Vagina (tissue), 2 donors: ENCODE results near the gene ANKRD53. TPM values are rescaled to one million over a fixed set of nuclear protein-coding genes. Genes with fewer than 3 reads are reported as not detected.

ENCODE experiments used
- DNase-seq, 2 donors: peaks; one replicate each; pipeline ENCODE4 v3.0.0-alpha.2; 2017; ENCODE audit errors: extremely low spot score in 2 of 2
- H3K27ac ChIP-seq: fragments of 200-600 bp; sonication (generic); one replicate; pipeline ENCODE4 v1.5.1; 2019
- H3K27me3 ChIP-seq: fragments of 200-600 bp; sonication (generic); one replicate; pipeline ENCODE4 v1.5.1; 2019
- H3K36me3 ChIP-seq, 2 donors: fragments of 200-600 bp; sonication (generic); one replicate each; pipeline ENCODE4 v1.5.1; 2017 to 2019
- H3K4me1 ChIP-seq: fragments of 200-600 bp; sonication (generic); one replicate; pipeline ENCODE4 v1.5.1; 2019
- H3K4me3 ChIP-seq, 2 donors: fragments of 200-600 bp; sonication (generic); 1 replicate in 1 of 2; 2 replicates in 1 of 2; pipeline ENCODE4 v1.5.1; 2016 to 2019
- H3K9me3 ChIP-seq: fragments of 200-600 bp; sonication (generic); one replicate; pipeline ENCODE4 v1.5.1; 2019
- CTCF ChIP-seq, 3 experiments: fragments of 450-650 bp in 2 of 3; fragments of 200-600 bp in 1 of 3; sonication (generic) in 1 of 3; IDR thresholded peaks; one replicate each; pipeline ENCODE4 v1.5.1; 2017 to 2019; ENCODE audit warnings: antibody characterized with exemption in 3 of 3, mild to moderate bottlenecking in 2 of 3, moderate library complexity in 2 of 3
- POLR2A ChIP-seq, 2 donors: fragments of 450-650 bp; IDR thresholded peaks; one replicate each; pipeline ENCODE4 v1.6.1; 2017; ENCODE audit warnings: antibody characterized with exemption in 2 of 2, mild to moderate bottlenecking in 2 of 2, moderate library complexity in 2 of 2
- POLR2AphosphoS5 ChIP-seq, 2 donors: sonication (generic); formaldehyde crosslinking; IDR thresholded peaks; one replicate each; pipeline ENCODE4 v1.9.0; 2017; ENCODE audit warnings: antibody characterized with exemption in 2 of 2, mild to moderate bottlenecking in 2 of 2, low read depth in 1 of 2; ENCODE audit not compliant: insufficient read depth in 1 of 2
- intact Hi-C: fragments of 100-400 bp; cut with DNase I; formaldehyde crosslinking; loops from one replicate; pipeline ENCODE4 v1.15.1; 2023
- total RNA-seq: library from RNA; depleted of rRNA; stranded (reverse); fragments of >200 nt; gene quantifications from one replicate; pipeline ENCODE4 v1.2.3, GENCODE V29; 2016

Gene ANKRD53
- total RNA-seq, 1 donor from 2014 or later = 4.9 TPM

GRCh38 chr2:70990216-70990615, 11.8 kb downstream of the ANKRD53 start:
- intact Hi-C loops = no loop called here
- TF ChIP-seq POLR2AphosphoS5 (IDR thresholded peaks at IDR 0.05; ENCODE audit: insufficient read depth in 1 of 2, low read depth in 1 of 2) (no peak), CTCF (IDR thresholded peaks at IDR 0.05) (no peak), POLR2A (IDR thresholded peaks at IDR 0.05) (no peak)
- Histone ChIP-seq H3K4me1 (peaks cover 18% of the 10 kb centered on the region), H3K9me3 (no peaks in the 10 kb centered on the region), H3K27me3 (no peaks in the 10 kb centered on the region), H3K36me3 (peaks cover 0 to 21% of the 10 kb centered on the region in 2 donors), H3K27ac (no peak overlapping the region), H3K4me3 (no peak overlapping the region)
- peak in 1 of 2 donors; percentile 43 for DNase-seq

GRCh38 chr2:70991142-70991541, 12.7 kb downstream of the ANKRD53 start:
- H3K9me3 ChIP-seq = no peaks in the 10 kb centered on the region
- peaks cover 26% of the 10 kb centered on the region for H3K4me1 ChIP-seq
- peaks cover 0 to 21% of the 10 kb centered on the region in 2 donors for H3K36me3 ChIP-seq
- peak in 1 of 2 donors; percentile 52 for DNase-seq
- H3K4me3 ChIP-seq = no peak overlapping the region
- no peak overlapping the region for H3K27ac ChIP-seq
- no peaks in the 10 kb centered on the region for H3K27me3 ChIP-seq
- TF ChIP-seq CTCF (IDR thresholded peaks at IDR 0.05) (no peak), POLR2A (IDR thresholded peaks at IDR 0.05) (no peak), POLR2AphosphoS5 (IDR thresholded peaks at IDR 0.05; ENCODE audit: insufficient read depth in 1 of 2, low read depth in 1 of 2) (no peak)
- intact Hi-C loops = no loop called here

GRCh38 chr2:70991742-70992141, 13.3 kb downstream of the ANKRD53 start:
- Histone ChIP-seq H3K9me3 (no peaks in the 10 kb centered on the region), H3K27ac (no peak overlapping the region), H3K27me3 (no peaks in the 10 kb centered on the region), H3K4me3 (no peak overlapping the region), H3K4me1 (peaks cover 26% of the 10 kb centered on the region), H3K36me3 (peaks cover 0 to 21% of the 10 kb centered on the region in 2 donors)
- intact Hi-C loops = no loop called here
- TF ChIP-seq POLR2A (IDR thresholded peaks at IDR 0.05) (no peak), POLR2AphosphoS5 (IDR thresholded peaks at IDR 0.05; ENCODE audit: insufficient read depth in 1 of 2, low read depth in 1 of 2) (no peak), CTCF (IDR thresholded peaks at IDR 0.05) (no peak)
- DNase-seq = peak; percentile 55 to 76

- H3K4me3 ChIP-seq = peak overlapping the region; percentile 99
- peaks cover 26% of the 10 kb centered on the region for H3K4me1 ChIP-seq
- peak overlapping the region; percentile 88 for H3K27ac ChIP-seq
- DNase-seq = peak; percentile 71 to 94
- H3K9me3 ChIP-seq = no peaks in the 10 kb centered on the region
- H3K36me3 ChIP-seq = peaks cover 0 to 19% of the 10 kb centered on the region in 2 donors
- TF ChIP-seq CTCF (IDR thresholded peaks at IDR 0.05) (no peak), POLR2A (IDR thresholded peaks at IDR 0.05) (no peak)
- H3K27me3 ChIP-seq = no peaks in the 10 kb centered on the region
- intact Hi-C loops = no loop called here
Measured at GRCh38 chr2:70992945-70993853, 14.8 kb downstream of the ANKRD53 start.
